HepG2 (cell line): ENCODE measurements around the gene EPHA6. TPM values are rescaled to one million over a fixed set of nuclear protein-coding genes. Genes with fewer than 3 reads are reported as not detected.

Experiments
- ATAC-seq: fragments of 200-7000 bp; cut with Tn5 transposase; 3 replicates; pipeline ENCODE4 v1.9.1; 2020; ENCODE audit warnings: mild to moderate bottlenecking, moderate library complexity
- BruUV-seq: library from RNA; stranded (reverse); fragments of 400-500 nt; replicated peaks from 2 replicates; lab custom pipeline; 2021; lab: Mats Ljungman, UMichigan
- CTCF ChIA-PET: fragments of 300-600 bp; formaldehyde crosslinking; extraction: SDS; loops from one replicate; lab custom pipeline; 2021; ENCODE audit warnings: low total read pairs, inconsistent platforms, low intra/inter-chr PET ratio; lab: Yijun Ruan, JAX
- POLR2A ChIA-PET: fragments of 350-600 bp; sonication (Branson Sonifier 250); formaldehyde crosslinking; loops from one replicate; lab custom pipeline; 2020; ENCODE audit warnings: antibody characterized with exemption, inconsistent platforms; lab: Yijun Ruan, JAX
- DNase-seq: peaks from one replicate; pipeline ENCODE4 v3.0.0-alpha.2; 2015; ENCODE audit warnings: low spot score
- FAIRE-seq: peaks from 3 replicates; lab custom pipeline; 2011; peaks lifted over from hg19 to GRCh38; lab: Jason Lieb, UNC
- H2AFZ ChIP-seq: one replicate; pipeline ENCODE4 v1.6.1; 2011; ENCODE audit warnings: low read length, inconsistent platforms
- H3K27ac ChIP-seq: fragments of 300-600 bp; 3 replicates; pipeline ENCODE4 v1.8.0; 2011; ENCODE audit warnings: mixed run types, mild to moderate bottlenecking, mixed read lengths, low read length, inconsistent platforms; ENCODE audit not compliant: insufficient read depth; ENCODE audit errors: extremely low read length
- H3K27me3 ChIP-seq, 2 experiments: fragments of 200-600 bp in 1 of 2; 2 replicates in 1 of 2; 3 replicates in 1 of 2; pipeline versions ENCODE4 v1.6.0 to v1.8.0; 2011; ENCODE audit warnings: low read length in 2 of 2, mild to moderate bottlenecking in 2 of 2, moderate library complexity in 2 of 2, inconsistent platforms in 1 of 2; ENCODE audit not compliant: insufficient read depth in 2 of 2, control insufficient read depth in 1 of 2
- H3K36me3 ChIP-seq, 2 experiments: fragments of 200-600 bp in 1 of 2; replicated peaks in 1 of 2; 2 replicates in 1 of 2; 3 replicates in 1 of 2; pipeline versions ENCODE4 v1.5.1 to v1.8.0; 2011; ENCODE audit warnings: low read length in 2 of 2, inconsistent platforms in 1 of 2; ENCODE audit not compliant: insufficient read depth in 2 of 2, control insufficient read depth in 1 of 2
- H3K4me1 ChIP-seq: 2 replicates; pipeline ENCODE4 v1.5.1; 2012; ENCODE audit warnings: low read length, inconsistent platforms; ENCODE audit not compliant: insufficient read depth
- H3K4me2 ChIP-seq: 2 replicates; pipeline ENCODE4 v1.6.0; 2011; ENCODE audit warnings: low read depth, low read length, inconsistent platforms
- H3K4me3 ChIP-seq, 3 experiments: fragments of 200-600 bp in 1 of 3; sonication (generic), shearing (Covaris generic) in 1 of 3; replicated peaks in 1 of 3; 2 replicates each; pipeline ENCODE4 v1.5.1; 2011 to 2016; ENCODE audit warnings: low read length in 3 of 3, inconsistent platforms in 2 of 3, low read depth in 2 of 3, mild to moderate bottlenecking in 2 of 3, control low read depth in 1 of 3, mixed read lengths in 1 of 3; ENCODE audit not compliant: insufficient read depth in 1 of 3
- H3K79me2 ChIP-seq: one replicate; pipeline ENCODE4 v1.6.1; 2011; ENCODE audit warnings: low read length, inconsistent platforms; ENCODE audit not compliant: insufficient read depth
- H3K9ac ChIP-seq: 2 replicates; pipeline ENCODE4 v1.6.0; 2011; ENCODE audit warnings: mild to moderate bottlenecking, low read depth, low read length, inconsistent platforms; ENCODE audit not compliant: insufficient read depth
- H3K9me3 ChIP-seq: 2 replicates; pipeline ENCODE4 v1.5.1; 2012; ENCODE audit warnings: mild to moderate bottlenecking, low read length
- H4K20me1 ChIP-seq: 2 replicates; pipeline ENCODE4 v1.6.0; 2011; ENCODE audit warnings: inconsistent platforms, mild to moderate bottlenecking, low read length, moderate library complexity; ENCODE audit not compliant: insufficient read depth
- HOXA5 ChIP-seq: sonication (generic); formaldehyde crosslinking; IDR thresholded peaks from 2 replicates; pipeline ENCODE4 v1.4.0; 2020; ENCODE audit warnings: missing genetic modification reagents
- HOXD1 ChIP-seq: sonication (generic); formaldehyde crosslinking; IDR thresholded peaks from 2 replicates; pipeline ENCODE4 v1.5.0; 2020; ENCODE audit warnings: missing genetic modification reagents
- PREB ChIP-seq: sonication (generic); formaldehyde crosslinking; IDR thresholded peaks from 2 replicates; pipeline ENCODE4 v1.4.0; 2020; ENCODE audit warnings: missing genetic modification reagents
- ZFP91 ChIP-seq: sonication (generic); formaldehyde crosslinking; IDR thresholded peaks from 2 replicates; pipeline ENCODE4 v1.9.0; 2022; ENCODE audit warnings: missing genetic modification reagents, mild to moderate bottlenecking, borderline replicate concordance
- ZKSCAN8 ChIP-seq: IDR thresholded peaks from 2 replicates; pipeline ENCODE4 v1.6.1; 2016; ENCODE audit warnings: borderline replicate concordance, missing genetic modification reagents, missing compliant biosample characterization
- ZNF12 ChIP-seq: sonication (generic); formaldehyde crosslinking; IDR thresholded peaks from 2 replicates; pipeline ENCODE4 v1.5.0; 2020; ENCODE audit warnings: missing genetic modification reagents
- ZNF20 ChIP-seq: sonication (generic); formaldehyde crosslinking; IDR thresholded peaks from 2 replicates; pipeline ENCODE4 v1.4.0; 2020; ENCODE audit warnings: mild to moderate bottlenecking, moderate library complexity, missing genetic modification reagents
- ZNF383 ChIP-seq: sonication (generic); formaldehyde crosslinking; IDR thresholded peaks from 2 replicates; pipeline ENCODE4 v1.4.0; 2020; ENCODE audit warnings: missing genetic modification reagents, mild to moderate bottlenecking, borderline replicate concordance
- ZNF691 ChIP-seq: sonication (generic); formaldehyde crosslinking; IDR thresholded peaks from 2 replicates; pipeline ENCODE4 v1.4.0; 2020; ENCODE audit warnings: missing genetic modification reagents, low read depth, mild to moderate bottlenecking, borderline replicate concordance
- ZNF749 ChIP-seq: sonication (generic); formaldehyde crosslinking; IDR thresholded peaks from 2 replicates; pipeline ENCODE4 v1.8.0; 2022; ENCODE audit warnings: mild to moderate bottlenecking, missing genetic modification reagents, moderate library complexity, borderline replicate concordance
- ZSCAN9 ChIP-seq: IDR thresholded peaks from 2 replicates; pipeline ENCODE4 v1.6.1; 2016; ENCODE audit warnings: borderline replicate concordance
- WGBS: methylation state at CpG from one replicate; pipeline ENCODE4 v1.1.6; 2017; ENCODE audit warnings: low lambda C conversion rate; 5-methylcytosine and 5-hydroxymethylcytosine counted together
- in situ Hi-C: cut with HindIII; loops from 2 replicates; pipeline ENCODE4 v1.10.0; 2017; ENCODE audit warnings: low pct_unique_long_range_greater_than_20kb; ENCODE audit not compliant: extremely low pct_ligation_motif_present
- intact Hi-C: fragments of 100-400 bp; cut with micrococcal nuclease; formaldehyde crosslinking; loops from one replicate; pipeline ENCODE4 v1.10.0; 2022; ENCODE audit not compliant: unreplicated experiment
- polyA plus RNA-seq, 8 experiments: library from polyadenylated mRNA; depleted of rRNA in 3 of 8; stranded (reverse) in 7 of 8; unstranded in 1 of 8; fragments of >200 nt; fragmentation: Illumina TruSeq in 4 of 8; extraction: Trizol in 4 of 8; gene quantifications; 2 replicates each; pipeline versions ENCODE4 v1.2.1 to v1.2.3, GENCODE V29; 2011 to 2016; ENCODE audit warnings: low read depth in 4 of 8, missing spikeins in 1 of 8, mixed read lengths in 1 of 8; ENCODE audit not compliant: insufficient read depth in 1 of 8
- total RNA-seq, 5 experiments: library from RNA; depleted of rRNA; stranded (reverse); fragments of >200 nt; fragmentation: Illumina TruSeq; extraction: Trizol; gene quantifications; 2 replicates each; pipeline ENCODE4 v1.2.3, GENCODE V29; 2016; ENCODE audit warnings: low read depth in 1 of 5

EPHA6 gene
- total and polyA plus RNA-seq, 2 of the 13 experiments (the other 11 are each of a cell fraction or from before 2014, with no cell fraction given): not detected

DNA sequence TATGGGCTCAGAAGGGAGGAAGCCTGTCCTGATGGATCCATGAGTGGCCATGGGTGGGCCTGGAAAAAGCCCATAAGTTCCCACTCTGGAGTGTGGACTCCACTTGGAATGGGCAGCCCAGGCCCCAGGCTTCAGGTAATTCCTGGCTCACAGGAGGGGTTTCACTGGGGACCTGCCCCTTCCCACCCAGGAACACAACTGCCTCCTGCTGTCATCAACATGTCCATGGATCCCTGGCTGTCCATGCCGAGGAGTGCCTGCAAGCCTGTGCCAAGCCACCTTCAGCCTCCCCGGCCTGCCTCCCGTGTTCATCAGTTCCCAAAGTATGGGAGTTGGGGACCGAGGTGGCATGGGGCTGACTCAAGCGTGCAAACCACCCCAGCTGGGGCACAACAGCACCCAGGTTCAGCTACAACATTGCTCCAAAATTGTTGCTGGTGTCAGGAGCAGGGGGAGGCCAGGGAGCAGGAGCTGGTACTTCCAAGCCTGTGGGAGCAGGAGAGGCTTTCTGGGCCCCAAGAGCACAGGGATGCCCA lies 479.3 kb downstream of the EPHA6 start:
- Histone ChIP-seq H3K79me2 (no peaks in the 10 kb centered on the region), H3K9ac (no peak overlapping the region), H3K9me3 (no peaks in the 10 kb centered on the region; the same call in 1 of the 2 replicates), H3K4me2 (no peak overlapping the region), H3K27ac (no peak overlapping the region), H4K20me1 (no peaks in the 10 kb centered on the region), H2AFZ (no peak overlapping the region), H3K4me3 (no peak overlapping the region), H3K27me3 (no peaks in the 10 kb centered on the region; a peak in 1 of 5 replicates), H3K4me1 (no peaks in the 10 kb centered on the region), H3K36me3 (no peaks in the 10 kb centered on the region)
- no peak for TF ChIP-seq ZNF383 (CRISPR knock-in tag)
- TF ChIP-seq HOXD1 (CRISPR knock-in tag): no peak
- no peak for TF ChIP-seq PREB (CRISPR knock-in tag)
- no peak for TF ChIP-seq ZNF691 (CRISPR knock-in tag)
- TF ChIP-seq ZSCAN9 (CRISPR knock-in tag): no peak
- TF ChIP-seq ZNF749 (CRISPR knock-in tag): no peak
- TF ChIP-seq ZKSCAN8 (CRISPR knock-in tag): no peak
- no peak for TF ChIP-seq HOXA5 (CRISPR knock-in tag)
- TF ChIP-seq ZNF20 (CRISPR knock-in tag): no peak
- no peak for TF ChIP-seq ZFP91 (CRISPR knock-in tag)
- TF ChIP-seq ZNF12 (CRISPR knock-in tag): no peak
- in situ Hi-C loops: no loop called here
- DNase-seq (no peak), FAIRE-seq (no peak), ATAC-seq (no peak)
- BruUV-seq: no TSS peak
- ChIA-PET CTCF (no interaction called here), POLR2A (no interaction called here)
- intact Hi-C loops: no loop called here
- no CpG with 5 or more reads among the region's 5 CpGs for WGBS
